ENCODE measurements around the gene PLCB3.

The PLCB3 gene

GRCh38 chr11:64222651-64223000 is 28.7 kb upstream of the PLCB3 start:
- DNase-seq: peak; percentile 25

GRCh38 chr11:64223001-64223651 is 28.2 kb upstream of the PLCB3 start:
- DNase-seq: peak; percentile 26

GRCh38 chr11:64224151-64224890 is 27.0 kb upstream of the PLCB3 start:
- DNase-seq: peak; percentile 29

GRCh38 chr11:64224891-64225607 is 26.3 kb upstream of the PLCB3 start:
- DNase-seq: no peak

- peak; percentile 98 for DNase-seq
These were observed 25.5 kb upstream of the PLCB3 start, which contains the start of the genes NUDT22 and TRPT1 for GRCh38 chr11:64225608-64226506. Gene NUDT22 (plus strand): TSS chr11:64226274. CDS start chr11:64226653, 379 bp downstream. Gene TRPT1 (minus strand): TSS chr11:64226186. CDS start chr11:64225860, 326 bp downstream.

- peak; percentile 79 for DNase-seq
These were observed 24.8 kb upstream of the PLCB3 start for GRCh38 chr11:64226507-64227051.

- no peak for DNase-seq
These were observed 23.8 kb upstream of the PLCB3 start for GRCh38 chr11:64227405-64227956.

- no peak for DNase-seq
These were observed 22.1 kb upstream of the PLCB3 start for GRCh38 chr11:64229090-64229743.

GRCh38 chr11:64229744-64230170 is 21.6 kb upstream of the PLCB3 start:
- no peak for DNase-seq

- DNase-seq: peak; percentile 93
These were observed 21.0 kb upstream of the PLCB3 start, which contains the start of gene DNAJC4 for GRCh38 chr11:64230171-64230984. Gene DNAJC4 (plus strand): TSS chr11:64230548. CDS start chr11:64230855, 307 bp downstream.

GRCh38 chr11:64230985-64231365 is 20.4 kb upstream of the PLCB3 start:
- DNase-seq: no peak

GRCh38 chr11:64231546-64231945 is 19.8 kb upstream of the PLCB3 start:
- DNase-seq: no peak

- no peak for DNase-seq
These were observed 19.0 kb upstream of the PLCB3 start for GRCh38 chr11:64232182-64232966.

GRCh38 chr11:64232967-64233315 is 18.4 kb upstream of the PLCB3 start:
- no peak for DNase-seq

- peak; percentile 76 for DNase-seq
These were observed 17.3 kb upstream of the PLCB3 start, which contains the start of gene VEGFB for GRCh38 chr11:64233913-64234586. Gene VEGFB (plus strand): TSS chr11:64234584. CDS start chr11:64234834, 250 bp downstream.

GRCh38 chr11:64234647-64235379 is 16.5 kb upstream of the PLCB3 start:
- peak; percentile 68 for DNase-seq

GRCh38 chr11:64235437-64236161 is 15.7 kb upstream of the PLCB3 start:
- DNase-seq: no peak

Measured in stimulated activated CD8-positive, alpha-beta memory T cell treated with anti-CD3 and anti-CD28 coated beads, Interleukin-4, amount 100 ng/mL, for 48 hours (primary cell).